HepG2 (cell line): Measurements from ENCODE around the gene DLG2. TPM values are rescaled to one million over a fixed set of nuclear protein-coding genes. Genes with fewer than 3 reads are reported as not detected.
A peak's percentile ranks its signal among the peaks of the same experiment; 100 is the strongest.

Experiments
- ATAC-seq: fragments of 200-7000 bp; cut with Tn5 transposase; 3 replicates; pipeline ENCODE4 v1.9.1; 2020; ENCODE audit warnings: mild to moderate bottlenecking, moderate library complexity
- BruUV-seq: library from RNA; stranded (reverse); fragments of 400-500 nt; replicated peaks from 2 replicates; lab custom pipeline; 2021; lab: Mats Ljungman, UMichigan
- CTCF ChIA-PET: fragments of 300-600 bp; formaldehyde crosslinking; extraction: SDS; loops from one replicate; lab custom pipeline; 2021; ENCODE audit warnings: low total read pairs, inconsistent platforms, low intra/inter-chr PET ratio; lab: Yijun Ruan, JAX
- POLR2A ChIA-PET: fragments of 350-600 bp; sonication (Branson Sonifier 250); formaldehyde crosslinking; loops from one replicate; lab custom pipeline; 2020; ENCODE audit warnings: antibody characterized with exemption, inconsistent platforms; lab: Yijun Ruan, JAX
- DNase-seq: peaks from one replicate; pipeline ENCODE4 v3.0.0-alpha.2; 2015; ENCODE audit warnings: low spot score
- FAIRE-seq: peaks from 3 replicates; lab custom pipeline; 2011; peaks lifted over from hg19 to GRCh38; lab: Jason Lieb, UNC
- H2AFZ ChIP-seq: one replicate; pipeline ENCODE4 v1.6.1; 2011; ENCODE audit warnings: low read length, inconsistent platforms
- H3K27ac ChIP-seq: fragments of 300-600 bp; 3 replicates; pipeline ENCODE4 v1.8.0; 2011; ENCODE audit warnings: mixed run types, mild to moderate bottlenecking, mixed read lengths, low read length, inconsistent platforms; ENCODE audit not compliant: insufficient read depth; ENCODE audit errors: extremely low read length
- H3K27me3 ChIP-seq, 2 experiments: fragments of 200-600 bp in 1 of 2; 2 replicates in 1 of 2; 3 replicates in 1 of 2; pipeline versions ENCODE4 v1.6.0 to v1.8.0; 2011; ENCODE audit warnings: low read length in 2 of 2, mild to moderate bottlenecking in 2 of 2, moderate library complexity in 2 of 2, inconsistent platforms in 1 of 2; ENCODE audit not compliant: insufficient read depth in 2 of 2, control insufficient read depth in 1 of 2
- H3K36me3 ChIP-seq, 2 experiments: fragments of 200-600 bp in 1 of 2; replicated peaks in 1 of 2; 2 replicates in 1 of 2; 3 replicates in 1 of 2; pipeline versions ENCODE4 v1.5.1 to v1.8.0; 2011; ENCODE audit warnings: low read length in 2 of 2, inconsistent platforms in 1 of 2; ENCODE audit not compliant: insufficient read depth in 2 of 2, control insufficient read depth in 1 of 2
- H3K4me1 ChIP-seq: 2 replicates; pipeline ENCODE4 v1.5.1; 2012; ENCODE audit warnings: low read length, inconsistent platforms; ENCODE audit not compliant: insufficient read depth
- H3K4me2 ChIP-seq: 2 replicates; pipeline ENCODE4 v1.6.0; 2011; ENCODE audit warnings: low read depth, low read length, inconsistent platforms
- H3K4me3 ChIP-seq, 3 experiments: fragments of 200-600 bp in 1 of 3; sonication (generic), shearing (Covaris generic) in 1 of 3; replicated peaks in 1 of 3; 2 replicates each; pipeline ENCODE4 v1.5.1; 2011 to 2016; ENCODE audit warnings: low read length in 3 of 3, inconsistent platforms in 2 of 3, low read depth in 2 of 3, mild to moderate bottlenecking in 2 of 3, control low read depth in 1 of 3, mixed read lengths in 1 of 3; ENCODE audit not compliant: insufficient read depth in 1 of 3
- H3K79me2 ChIP-seq: one replicate; pipeline ENCODE4 v1.6.1; 2011; ENCODE audit warnings: low read length, inconsistent platforms; ENCODE audit not compliant: insufficient read depth
- H3K9ac ChIP-seq: 2 replicates; pipeline ENCODE4 v1.6.0; 2011; ENCODE audit warnings: mild to moderate bottlenecking, low read depth, low read length, inconsistent platforms; ENCODE audit not compliant: insufficient read depth
- H3K9me3 ChIP-seq: 2 replicates; pipeline ENCODE4 v1.5.1; 2012; ENCODE audit warnings: mild to moderate bottlenecking, low read length
- H4K20me1 ChIP-seq: 2 replicates; pipeline ENCODE4 v1.6.0; 2011; ENCODE audit warnings: inconsistent platforms, mild to moderate bottlenecking, low read length, moderate library complexity; ENCODE audit not compliant: insufficient read depth
- KLF9 ChIP-seq: IDR thresholded peaks from 2 replicates; pipeline ENCODE4 v1.6.1; 2016; ENCODE audit warnings: low read depth
- MXD4 ChIP-seq: IDR thresholded peaks from 2 replicates; pipeline ENCODE4 v1.6.1; 2016; ENCODE audit warnings: mild to moderate bottlenecking, missing biosample characterization, missing genetic modification reagents
- PAXIP1 ChIP-seq: sonication (generic); formaldehyde crosslinking; conservative IDR thresholded peaks from 2 replicates; pipeline ENCODE4 v1.4.0; 2020; ENCODE audit warnings: mild to moderate bottlenecking, missing genetic modification reagents, moderate library complexity
- PCBP1 ChIP-seq: fragments of 200-400 bp; formaldehyde crosslinking; IDR thresholded peaks from 2 replicates; pipeline ENCODE4 v1.6.1; 2017; ENCODE audit warnings: mild to moderate bottlenecking, low read depth, low read length, borderline replicate concordance
- REST ChIP-seq, 2 experiments: IDR thresholded peaks; 2 replicates each; pipeline ENCODE4 v1.6.1; 2011 to 2012; ENCODE audit warnings: low read length in 2 of 2, borderline replicate concordance in 1 of 2, low read depth in 1 of 2, mild to moderate bottlenecking in 1 of 2, moderate library complexity in 1 of 2
- SAP130 ChIP-seq: IDR thresholded peaks from 2 replicates; pipeline ENCODE4 v1.6.1; 2016; ENCODE audit warnings: low read depth
- WIZ ChIP-seq: sonication (generic); formaldehyde crosslinking; IDR thresholded peaks from 2 replicates; pipeline ENCODE4 v1.5.1; 2020; ENCODE audit warnings: mild to moderate bottlenecking, missing genetic modification reagents
- ZFP36L2 ChIP-seq: sonication (generic); formaldehyde crosslinking; IDR thresholded peaks from 2 replicates; pipeline ENCODE4 v1.4.0; 2020; ENCODE audit warnings: missing genetic modification reagents
- ZMYM4 ChIP-seq: sonication (generic); formaldehyde crosslinking; IDR thresholded peaks from 2 replicates; pipeline ENCODE4 v1.8.1; 2023; ENCODE audit warnings: mild to moderate bottlenecking, missing genetic modification reagents
- ZNF256 ChIP-seq: sonication (generic); formaldehyde crosslinking; conservative IDR thresholded peaks from 2 replicates; pipeline ENCODE4 v1.4.0; 2020; ENCODE audit warnings: missing genetic modification reagents
- ZNF282 ChIP-seq: fragments of 450-650 bp; IDR thresholded peaks from 2 replicates; pipeline ENCODE4 v1.6.1; 2018; ENCODE audit not compliant: partially characterized antibody
- ZNF317 ChIP-seq: sonication (generic); formaldehyde crosslinking; IDR thresholded peaks from 2 replicates; pipeline ENCODE4 v1.5.0; 2020; ENCODE audit warnings: mild to moderate bottlenecking, missing genetic modification reagents
- ZNF691 ChIP-seq: sonication (generic); formaldehyde crosslinking; IDR thresholded peaks from 2 replicates; pipeline ENCODE4 v1.4.0; 2020; ENCODE audit warnings: missing genetic modification reagents, low read depth, mild to moderate bottlenecking, borderline replicate concordance
- ZNF780A ChIP-seq: sonication (generic); formaldehyde crosslinking; IDR thresholded peaks from 2 replicates; pipeline ENCODE4 v1.8.0; 2022; ENCODE audit warnings: mild to moderate bottlenecking, missing genetic modification reagents, moderate library complexity
- WGBS: methylation state at CpG from one replicate; pipeline ENCODE4 v1.1.6; 2017; ENCODE audit warnings: low lambda C conversion rate; 5-methylcytosine and 5-hydroxymethylcytosine counted together
- in situ Hi-C: cut with HindIII; loops from 2 replicates; pipeline ENCODE4 v1.10.0; 2017; ENCODE audit warnings: low pct_unique_long_range_greater_than_20kb; ENCODE audit not compliant: extremely low pct_ligation_motif_present
- intact Hi-C: fragments of 100-400 bp; cut with micrococcal nuclease; formaldehyde crosslinking; loops from one replicate; pipeline ENCODE4 v1.10.0; 2022; ENCODE audit not compliant: unreplicated experiment
- polyA plus RNA-seq, 8 experiments: library from polyadenylated mRNA; depleted of rRNA in 3 of 8; stranded (reverse) in 7 of 8; unstranded in 1 of 8; fragments of >200 nt; fragmentation: Illumina TruSeq in 4 of 8; extraction: Trizol in 4 of 8; gene quantifications; 2 replicates each; pipeline versions ENCODE4 v1.2.1 to v1.2.3, GENCODE V29; 2011 to 2016; ENCODE audit warnings: low read depth in 4 of 8, missing spikeins in 1 of 8, mixed read lengths in 1 of 8; ENCODE audit not compliant: insufficient read depth in 1 of 8
- total RNA-seq, 5 experiments: library from RNA; depleted of rRNA; stranded (reverse); fragments of >200 nt; fragmentation: Illumina TruSeq; extraction: Trizol; gene quantifications; 2 replicates each; pipeline ENCODE4 v1.2.3, GENCODE V29; 2016; ENCODE audit warnings: low read depth in 1 of 5

Gene DLG2
- total and polyA plus RNA-seq, 2 of the 13 experiments (the other 11 are each of a cell fraction or from before 2014, with no cell fraction given): 0.46 to 1.0 TPM

GRCh38 chr11:84564180-84564866 lies 1062.8 kb downstream of the DLG2 start (continued):
- TF ChIP-seq ZNF780A (CRISPR knock-in tag): no peak
- no peak for TF ChIP-seq ZFP36L2 (CRISPR knock-in tag)
- TF ChIP-seq SAP130 (CRISPR knock-in tag): peak; percentile 17; the same call in 1 of the 2 replicates
- no peak for TF ChIP-seq ZNF282
- TF ChIP-seq MXD4: no peak

GRCh38 chr11:84563356-84563755 lies 1063.8 kb downstream of the DLG2 start:
- Histone ChIP-seq H3K36me3 (no peaks in the 10 kb centered on the region), H3K27ac (no peak overlapping the region), H4K20me1 (no peaks in the 10 kb centered on the region; the same call in 1 of the 2 replicates), H3K9me3 (no peaks in the 10 kb centered on the region), H3K4me1 (peaks cover 21% of the 10 kb centered on the region), H3K79me2 (no peaks in the 10 kb centered on the region), H2AFZ (peak overlapping the region; percentile 58), H3K9ac (no peak overlapping the region), H3K27me3 (no peaks in the 10 kb centered on the region), H3K4me2 (no peak overlapping the region), H3K4me3 (no peak overlapping the region)
- in situ Hi-C loops (no loop called here), intact Hi-C loops (loop anchor here (10.0 kb wide), 1 partner anchor 729 kb away; no protein-coding TSS in a partner anchor)
- BruUV-seq: no TSS peak
- ATAC-seq: no peak
- FAIRE-seq: no peak
- WGBS: 61% methylated on average over 2 of the region's 2 CpGs
- ChIA-PET CTCF (no interaction called here), POLR2A (interaction anchor here (1.0 kb wide), 1 partner anchor 735 kb away, joined by 3 read pairs; no protein-coding TSS in a partner anchor)
- no peak for DNase-seq
- TF ChIP-seq ZNF256 (CRISPR knock-in tag): no peak
- no peak for TF ChIP-seq ZNF282
- no peak for TF ChIP-seq WIZ
- no peak for TF ChIP-seq REST (IDR thresholded peaks at IDR 0.05; ENCODE audit: borderline replicate concordance in 1 of 2, low read depth in 1 of 2, low read length in 2 of 2)
- no peak for TF ChIP-seq ZFP36L2 (CRISPR knock-in tag)
- no peak for TF ChIP-seq ZMYM4
- TF ChIP-seq ZNF691: no peak
- no peak for TF ChIP-seq ZNF317 (CRISPR knock-in tag)
- TF ChIP-seq PCBP1: no peak
- TF ChIP-seq KLF9 (CRISPR knock-in tag): no peak
- TF ChIP-seq PAXIP1 (CRISPR knock-in tag): no peak
- TF ChIP-seq MXD4: no peak
